ENCODE data around the gene HOMER2.

HOMER2 gene

GRCh38 chr15:82862886-82863285, 89.6 kb downstream of the HOMER2 start:
- no peaks in the 10 kb centered on the region for H3K27me3 ChIP-seq (ENCODE audit: insufficient read depth, low read length)
- no peak overlapping the region for H3K4me3 ChIP-seq (ENCODE audit: low read depth, low read length)
- H3K36me3 ChIP-seq (ENCODE audit: insufficient read depth, low read length): no peaks in the 10 kb centered on the region
- no peak overlapping the region for H2AFZ ChIP-seq (ENCODE audit: low read length, unreplicated experiment)
- no peaks in the 10 kb centered on the region for H3K79me2 ChIP-seq (ENCODE audit: control insufficient read depth, insufficient read depth, low read length, unreplicated experiment)
- H3K27ac ChIP-seq (ENCODE audit: low read depth, low read length): no peak overlapping the region
- H3K4me1 ChIP-seq (ENCODE audit: control insufficient read depth, insufficient read depth, low read length, unreplicated experiment): no peaks in the 10 kb centered on the region

- no peak overlapping the region for H3K4me3 ChIP-seq (ENCODE audit: low read depth, low read length)
- H3K79me2 ChIP-seq (ENCODE audit: control insufficient read depth, insufficient read depth, low read length, unreplicated experiment): no peaks in the 10 kb centered on the region
- H3K27me3 ChIP-seq (ENCODE audit: insufficient read depth, low read length): no peaks in the 10 kb centered on the region
- no peak overlapping the region for H3K27ac ChIP-seq (ENCODE audit: low read depth, low read length)
- H3K4me1 ChIP-seq (ENCODE audit: control insufficient read depth, insufficient read depth, low read length, unreplicated experiment): no peaks in the 10 kb centered on the region
- no peaks in the 10 kb centered on the region for H3K36me3 ChIP-seq (ENCODE audit: insufficient read depth, low read length)
- H2AFZ ChIP-seq (ENCODE audit: low read length, unreplicated experiment): no peak overlapping the region
These were observed 93.6 kb downstream of the HOMER2 start for GRCh38 chr15:82858932-82859331.

- H3K27me3 ChIP-seq (ENCODE audit: insufficient read depth, low read length): no peaks in the 10 kb centered on the region
- H3K36me3 ChIP-seq (ENCODE audit: insufficient read depth, low read length): no peaks in the 10 kb centered on the region
- H3K79me2 ChIP-seq (ENCODE audit: control insufficient read depth, insufficient read depth, low read length, unreplicated experiment): no peaks in the 10 kb centered on the region
- no peaks in the 10 kb centered on the region for H3K4me1 ChIP-seq (ENCODE audit: control insufficient read depth, insufficient read depth, low read length, unreplicated experiment)
- H3K27ac ChIP-seq (ENCODE audit: low read depth, low read length): no peak overlapping the region
- H2AFZ ChIP-seq (ENCODE audit: low read length, unreplicated experiment): no peak overlapping the region
- H3K4me3 ChIP-seq (ENCODE audit: low read depth, low read length): peak overlapping the region; percentile 63; the same call in 1 of the 2 replicates
These were observed 95.9 kb downstream of the HOMER2 start for GRCh38 chr15:82856397-82857170.

- H3K27ac ChIP-seq (ENCODE audit: low read depth, low read length): no peak overlapping the region
- H3K79me2 ChIP-seq (ENCODE audit: control insufficient read depth, insufficient read depth, low read length, unreplicated experiment): no peaks in the 10 kb centered on the region
- no peak overlapping the region for H2AFZ ChIP-seq (ENCODE audit: low read length, unreplicated experiment)
- H3K36me3 ChIP-seq (ENCODE audit: insufficient read depth, low read length): no peaks in the 10 kb centered on the region
- H3K4me3 ChIP-seq (ENCODE audit: low read depth, low read length): peak overlapping the region; percentile 63
- H3K27me3 ChIP-seq (ENCODE audit: insufficient read depth, low read length): no peaks in the 10 kb centered on the region
- H3K4me1 ChIP-seq (ENCODE audit: control insufficient read depth, insufficient read depth, low read length, unreplicated experiment): peaks cover 3% of the 10 kb centered on the region
These were observed 97.0 kb downstream of the HOMER2 start for GRCh38 chr15:82855286-82856100.

GRCh38 chr15:82854554-82854953, 98.0 kb downstream of the HOMER2 start:
- Histone ChIP-seq H3K79me2 (ENCODE audit: control insufficient read depth, insufficient read depth, low read length, unreplicated experiment) (no peaks in the 10 kb centered on the region), H3K27me3 (ENCODE audit: insufficient read depth, low read length) (no peaks in the 10 kb centered on the region), H3K4me1 (ENCODE audit: control insufficient read depth, insufficient read depth, low read length, unreplicated experiment) (peaks cover 12% of the 10 kb centered on the region), H2AFZ (ENCODE audit: low read length, unreplicated experiment) (no peak overlapping the region), H3K27ac (ENCODE audit: low read depth, low read length) (no peak overlapping the region), H3K36me3 (ENCODE audit: insufficient read depth, low read length) (no peaks in the 10 kb centered on the region), H3K4me3 (ENCODE audit: low read depth, low read length) (no peak overlapping the region)

GRCh38 chr15:82852941-82853561, 99.5 kb downstream of the HOMER2 start:
- H3K27me3 ChIP-seq (ENCODE audit: insufficient read depth, low read length): no peaks in the 10 kb centered on the region
- H3K4me3 ChIP-seq (ENCODE audit: low read depth, low read length): no peak overlapping the region
- no peak overlapping the region for H2AFZ ChIP-seq (ENCODE audit: low read length, unreplicated experiment)
- H3K79me2 ChIP-seq (ENCODE audit: control insufficient read depth, insufficient read depth, low read length, unreplicated experiment): no peaks in the 10 kb centered on the region
- peaks cover 17% of the 10 kb centered on the region for H3K4me1 ChIP-seq (ENCODE audit: control insufficient read depth, insufficient read depth, low read length, unreplicated experiment)
- no peak overlapping the region for H3K27ac ChIP-seq (ENCODE audit: low read depth, low read length)
- H3K36me3 ChIP-seq (ENCODE audit: insufficient read depth, low read length): no peaks in the 10 kb centered on the region

- no peak overlapping the region for H2AFZ ChIP-seq (ENCODE audit: low read length, unreplicated experiment)
- H3K4me3 ChIP-seq (ENCODE audit: low read depth, low read length): no peak overlapping the region
- H3K79me2 ChIP-seq (ENCODE audit: control insufficient read depth, insufficient read depth, low read length, unreplicated experiment): no peaks in the 10 kb centered on the region
- H3K27me3 ChIP-seq (ENCODE audit: insufficient read depth, low read length): no peaks in the 10 kb centered on the region
- peaks cover 17% of the 10 kb centered on the region for H3K4me1 ChIP-seq (ENCODE audit: control insufficient read depth, insufficient read depth, low read length, unreplicated experiment)
- no peak overlapping the region for H3K27ac ChIP-seq (ENCODE audit: low read depth, low read length)
- H3K36me3 ChIP-seq (ENCODE audit: insufficient read depth, low read length): no peaks in the 10 kb centered on the region
These were observed 100.5 kb downstream of the HOMER2 start for GRCh38 chr15:82851981-82852511.

GRCh38 chr15:82851306-82851850, 101.1 kb downstream of the HOMER2 start:
- no peaks in the 10 kb centered on the region for H3K79me2 ChIP-seq (ENCODE audit: control insufficient read depth, insufficient read depth, low read length, unreplicated experiment)
- peaks cover 17% of the 10 kb centered on the region for H3K4me1 ChIP-seq (ENCODE audit: control insufficient read depth, insufficient read depth, low read length, unreplicated experiment)
- no peak overlapping the region for H3K27ac ChIP-seq (ENCODE audit: low read depth, low read length)
- no peaks in the 10 kb centered on the region for H3K36me3 ChIP-seq (ENCODE audit: insufficient read depth, low read length)
- no peak overlapping the region for H3K4me3 ChIP-seq (ENCODE audit: low read depth, low read length)
- H3K27me3 ChIP-seq (ENCODE audit: insufficient read depth, low read length): no peaks in the 10 kb centered on the region
- no peak overlapping the region for H2AFZ ChIP-seq (ENCODE audit: low read length, unreplicated experiment)

- no peak overlapping the region for H3K27ac ChIP-seq (ENCODE audit: low read depth, low read length)
- H3K4me3 ChIP-seq (ENCODE audit: low read depth, low read length): no peak overlapping the region
- H3K79me2 ChIP-seq (ENCODE audit: control insufficient read depth, insufficient read depth, low read length, unreplicated experiment): no peaks in the 10 kb centered on the region
- peaks cover 17% of the 10 kb centered on the region for H3K4me1 ChIP-seq (ENCODE audit: control insufficient read depth, insufficient read depth, low read length, unreplicated experiment)
- no peaks in the 10 kb centered on the region for H3K36me3 ChIP-seq (ENCODE audit: insufficient read depth, low read length)
- no peak overlapping the region for H2AFZ ChIP-seq (ENCODE audit: low read length, unreplicated experiment)
- H3K27me3 ChIP-seq (ENCODE audit: insufficient read depth, low read length): no peaks in the 10 kb centered on the region
These were observed 101.8 kb downstream of the HOMER2 start for GRCh38 chr15:82850731-82851130.
